Activated CD4-positive, alpha-beta T cell treated with anti-CD3 and anti-CD28 coated beads for 1 hour (primary cell): Measurements from ENCODE around the gene ZPBP2.
A peak's percentile ranks its signal among the peaks of the same experiment; 100 is the strongest.
"Not testable (repeated sequence)": the region's sequence is repeated elsewhere in the genome, so short reads cannot be mapped to it uniquely, and the experiment has no call there.

Source experiments
- DNase-seq: peaks from one replicate; pipeline ENCODE4 v3.0.0-alpha.2; 2020

ZPBP2 gene

DNA sequence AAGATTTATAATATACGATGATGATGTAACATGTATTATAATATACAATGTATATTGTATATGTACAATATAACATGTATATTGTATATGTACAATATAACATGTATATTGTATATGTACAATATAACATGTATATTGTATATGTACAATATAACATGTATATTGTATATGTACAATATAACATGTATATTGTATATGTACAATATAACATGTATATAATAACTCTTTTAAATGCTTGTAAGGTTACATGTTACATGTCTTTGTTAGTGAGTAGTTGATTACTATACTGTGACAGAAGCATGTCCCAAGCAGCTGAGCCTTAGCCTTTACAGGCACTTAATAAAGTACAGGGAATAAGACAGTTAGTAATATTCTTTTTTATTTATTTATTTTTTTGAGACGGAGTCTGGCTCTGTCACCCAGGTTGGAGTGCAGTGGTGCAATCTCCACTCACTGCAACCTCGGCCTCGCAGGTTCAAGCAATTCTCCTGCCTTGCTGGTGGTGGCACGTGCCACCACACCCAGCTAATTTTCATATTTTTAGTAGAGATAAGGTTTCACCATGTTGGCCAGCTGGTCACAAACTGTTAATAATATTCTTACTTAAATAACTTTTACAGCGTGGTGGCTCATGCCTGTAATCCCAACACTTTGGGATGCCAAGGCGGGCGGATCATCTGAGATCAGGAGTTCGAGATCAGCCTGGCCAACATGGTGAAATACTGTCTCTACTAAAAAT, 11.9 kb upstream of the ZPBP2 start:
- DNase-seq, result not testable (repeated sequence)

- no peak for DNase-seq
Observed at GRCh38 chr17:39861235-39861634, 6.8 kb upstream of the ZPBP2 start.

GRCh38 chr17:39863244-39863917, 4.6 kb upstream of the ZPBP2 start:
- DNase-seq, result no peak

GRCh38 chr17:39863918-39864746, 3.9 kb upstream of the ZPBP2 start, which contains the start of gene IKZF3:
Gene IKZF3, minus strand, starts transcription at chr17:39864312. Its CDS starts 186 bp downstream, at chr17:39864126.
- peak; percentile 70 for DNase-seq

DNA sequence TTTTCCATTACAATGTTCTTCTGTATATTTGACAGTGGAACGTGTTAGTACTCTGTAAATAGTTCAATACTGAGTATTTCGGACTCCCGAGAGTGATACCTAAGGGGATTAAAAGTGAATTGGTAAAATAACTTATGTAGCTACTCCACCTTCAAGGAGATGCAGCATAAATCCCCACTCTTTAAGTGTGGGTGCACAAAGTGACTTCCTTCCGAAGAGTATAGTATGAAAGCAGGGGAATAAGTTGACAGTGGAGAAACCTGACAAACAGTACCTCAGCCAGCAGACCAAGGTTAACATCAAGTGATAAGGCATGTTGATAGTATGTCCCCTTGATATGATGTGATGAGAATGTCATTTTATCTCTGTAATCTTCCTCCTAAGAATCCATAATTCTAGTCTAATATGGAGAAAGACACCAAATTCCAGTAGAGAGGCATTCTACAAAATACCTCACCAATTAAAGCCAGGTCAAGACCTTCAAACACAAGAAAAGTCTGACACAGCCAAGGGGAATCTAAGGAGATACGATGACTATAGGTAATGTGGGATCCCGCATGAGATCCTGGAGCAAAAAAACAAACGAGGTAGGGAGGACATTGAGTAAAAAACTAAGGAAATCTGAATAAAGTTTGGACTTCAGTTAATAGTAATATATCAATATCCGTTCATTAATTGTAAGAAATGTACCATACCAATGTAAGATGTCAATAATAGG, 1.8 kb upstream of the ZPBP2 start:
- DNase-seq, result no peak

DNA sequence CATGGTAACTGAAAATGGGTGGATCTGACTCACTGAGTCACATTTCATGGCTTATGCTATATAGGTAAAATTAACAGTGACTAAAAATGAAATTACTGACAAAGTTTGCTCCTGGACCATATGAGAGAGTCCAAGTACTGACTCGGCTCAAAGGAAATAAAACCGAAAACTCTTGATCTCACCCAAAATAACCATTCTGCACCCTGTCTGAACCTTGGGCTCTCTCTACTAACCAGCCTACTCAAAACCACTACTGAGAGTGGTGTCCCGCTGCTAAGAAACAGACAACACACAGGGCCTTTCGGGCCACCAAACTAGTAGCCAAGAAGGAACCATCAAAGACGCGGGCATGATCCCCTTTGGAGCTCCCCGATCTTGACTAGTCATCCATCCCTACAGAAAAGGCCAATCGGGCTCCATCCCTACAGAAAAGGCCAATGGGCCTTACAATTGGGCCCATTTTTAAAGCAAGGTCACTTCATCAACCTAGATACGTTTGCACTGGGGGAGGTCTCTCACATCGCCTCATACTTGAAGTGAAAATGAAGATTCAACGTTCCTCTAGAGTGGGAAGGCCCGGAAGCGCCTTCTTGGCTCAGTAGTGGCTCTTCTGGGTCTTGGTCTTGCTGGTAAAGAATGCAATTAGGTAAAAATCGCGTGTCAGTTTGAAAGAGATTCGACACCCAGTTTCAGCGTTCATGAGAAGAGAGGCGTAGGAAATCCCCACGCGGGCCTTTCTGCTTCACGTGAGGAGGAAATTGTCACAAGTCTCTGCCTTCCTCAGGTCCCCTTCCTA, 720 bp upstream of the ZPBP2 start:
- peak; percentile 43 for DNase-seq

GRCh38 chr17:39868554-39868942, 546 bp downstream of the ZPBP2 start:
- no peak for DNase-seq

GRCh38 chr17:39870776-39871175, 2.8 kb downstream of the ZPBP2 start:
- DNase-seq, result no peak

GRCh38 chr17:39871801-39872200, 3.8 kb downstream of the ZPBP2 start:
- no peak for DNase-seq

GRCh38 chr17:39872751-39873150, 4.7 kb downstream of the ZPBP2 start:
- DNase-seq, result no peak

- not testable (repeated sequence) for DNase-seq
Observed at GRCh38 chr17:39886102-39886501, 18.1 kb downstream of the ZPBP2 start.

GRCh38 chr17:39887078-39887477, 19.1 kb downstream of the ZPBP2 start:
- DNase-seq, result no peak

GRCh38 chr17:39889200-39889599, 21.2 kb downstream of the ZPBP2 start:
- DNase-seq, result no peak

DNA sequence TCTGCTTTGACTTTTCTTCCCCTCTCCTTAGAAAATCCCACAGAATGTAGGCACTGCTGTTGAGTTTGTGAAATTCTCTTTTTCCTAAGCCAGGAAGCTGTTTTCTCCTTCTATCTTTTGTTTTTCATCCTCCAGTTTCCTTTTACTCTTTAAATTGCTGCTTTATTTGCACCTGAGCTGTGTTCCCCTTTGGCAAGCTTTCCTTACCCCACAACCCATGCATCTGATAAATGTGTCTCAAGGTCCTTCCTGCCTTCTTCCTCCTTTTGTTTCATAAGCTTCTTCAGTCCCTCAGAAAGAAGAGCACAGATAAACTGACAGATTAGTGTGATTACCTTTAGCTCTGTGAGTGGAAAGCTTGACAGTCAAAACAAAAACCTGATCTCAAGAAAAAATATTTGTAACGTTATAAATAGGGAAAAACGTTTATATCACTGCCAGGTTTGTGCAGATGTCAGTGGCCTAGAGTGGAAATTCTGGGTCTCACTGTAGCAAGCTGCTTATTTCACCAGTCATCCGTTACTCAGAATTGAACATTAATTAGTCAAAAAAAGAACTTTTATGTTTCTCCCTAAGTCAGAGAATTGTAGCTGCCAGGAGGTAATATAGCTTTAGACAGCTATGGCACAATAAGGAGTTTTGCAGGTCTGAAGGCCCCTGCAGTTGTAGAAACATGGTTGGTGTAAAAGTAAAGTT, 26.8 kb downstream of the ZPBP2 start:
- no peak for DNase-seq

DNA sequence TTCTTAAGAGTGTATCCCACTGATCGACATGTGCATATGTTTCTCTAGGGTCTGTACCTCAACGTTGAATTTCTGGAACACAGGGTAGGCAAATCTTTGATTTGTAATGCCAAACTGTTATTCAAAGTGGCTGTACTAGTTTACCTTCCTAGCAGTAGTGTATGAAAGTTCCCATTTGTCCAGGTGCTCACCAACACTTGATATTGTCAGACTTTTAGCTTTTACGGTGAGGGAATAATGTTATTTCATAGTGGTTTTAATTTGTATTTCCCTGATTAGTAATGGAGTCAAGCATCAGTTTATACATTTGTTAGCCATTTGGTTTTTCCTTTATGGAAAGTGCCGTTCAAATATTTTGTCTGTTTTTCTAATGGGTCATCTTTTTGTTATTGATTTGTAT, 30.1 kb downstream of the ZPBP2 start:
- no peak for DNase-seq

GRCh38 chr17:39899215-39899614, 31.2 kb downstream of the ZPBP2 start:
- no peak for DNase-seq

- not testable (repeated sequence) for DNase-seq
Observed at GRCh38 chr17:39902027-39902426, 34.0 kb downstream of the ZPBP2 start.

DNA sequence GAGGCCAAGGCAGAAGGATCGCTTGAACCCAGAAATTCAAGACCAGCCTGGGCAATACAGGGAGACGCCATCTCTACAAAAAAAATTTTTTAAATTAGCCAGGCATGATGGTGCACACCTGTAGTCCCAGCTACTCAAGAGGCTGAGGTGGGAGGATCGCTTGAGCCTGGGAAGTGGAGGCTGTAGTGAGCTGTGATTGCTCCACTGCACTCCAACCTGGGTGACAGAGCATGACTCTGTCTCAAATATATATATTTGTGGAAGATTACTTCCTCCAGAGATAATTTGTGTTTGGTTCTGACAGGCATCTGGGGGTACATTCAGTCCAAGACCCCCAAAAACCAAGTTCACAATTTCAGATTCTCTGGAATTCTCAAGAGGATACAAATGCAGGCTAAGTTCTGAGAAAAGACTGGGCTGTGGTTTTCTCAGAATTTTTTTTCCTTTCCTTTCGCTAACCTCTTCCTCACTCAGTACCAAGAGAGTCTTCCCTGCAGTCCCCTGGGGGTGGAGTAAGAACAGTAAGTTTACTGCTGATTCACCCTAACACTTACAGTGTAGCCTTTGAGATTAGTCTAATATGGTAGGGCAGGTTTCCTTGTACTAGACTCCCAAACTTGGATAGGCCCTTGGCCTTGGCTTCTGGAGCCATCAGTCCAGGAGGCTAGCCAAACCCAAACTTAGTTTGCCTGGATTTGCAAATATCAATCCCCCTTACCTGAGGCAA, 35.3 kb downstream of the ZPBP2 start:
- no peak for DNase-seq

GRCh38 chr17:39904990-39905288, 36.9 kb downstream of the ZPBP2 start:
- DNase-seq, result no peak

DNA sequence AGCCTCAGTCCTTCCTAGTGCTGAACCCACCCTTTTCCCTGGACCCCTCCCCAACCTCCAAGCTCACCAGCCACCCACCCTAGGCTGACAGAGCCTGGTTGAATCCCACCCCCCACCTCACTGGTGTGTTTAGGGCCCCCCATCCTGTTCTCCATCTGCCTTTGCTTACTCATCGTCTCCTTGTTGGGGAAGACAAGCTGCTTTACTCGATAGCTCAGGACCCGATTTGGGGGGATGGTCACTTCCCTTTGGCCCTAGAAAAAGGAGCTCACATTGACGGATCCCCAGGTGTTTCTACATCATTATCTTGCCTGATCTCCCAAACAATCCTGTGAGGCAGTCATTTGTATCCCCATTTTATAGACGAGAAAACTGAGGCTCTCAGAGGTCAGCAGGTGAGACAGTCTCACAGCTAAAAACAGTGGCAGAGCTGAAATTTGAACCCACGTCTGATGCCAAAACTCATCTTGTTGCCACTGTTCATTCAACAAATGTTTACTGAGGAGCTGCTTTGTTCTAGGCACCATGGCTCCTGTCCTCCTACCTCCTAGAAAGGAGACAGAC, 40.9 kb downstream of the ZPBP2 start:
- DNase-seq, result no peak

DNA sequence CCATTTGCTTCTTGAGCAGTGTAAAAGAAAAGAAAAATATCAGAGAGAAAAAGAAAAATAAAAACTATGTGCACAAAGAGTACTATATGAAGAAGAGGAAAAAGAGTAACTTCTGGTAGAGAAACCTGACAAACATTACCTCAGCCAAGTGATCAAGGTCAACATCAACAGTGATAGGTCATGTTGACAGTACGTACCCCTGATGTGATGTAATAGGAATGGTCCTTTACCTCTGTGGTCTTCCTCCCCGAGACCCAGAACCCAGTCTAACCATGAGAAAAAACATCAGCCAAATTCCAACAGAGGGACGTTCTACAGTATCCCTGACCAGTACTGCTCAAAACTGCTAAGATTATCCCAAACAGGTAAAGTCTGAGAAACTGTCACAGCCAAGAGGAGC, 46.0 kb downstream of the ZPBP2 start:
- no peak for DNase-seq
